ENCODE measurements around the gene FBXW4.

DNA sequence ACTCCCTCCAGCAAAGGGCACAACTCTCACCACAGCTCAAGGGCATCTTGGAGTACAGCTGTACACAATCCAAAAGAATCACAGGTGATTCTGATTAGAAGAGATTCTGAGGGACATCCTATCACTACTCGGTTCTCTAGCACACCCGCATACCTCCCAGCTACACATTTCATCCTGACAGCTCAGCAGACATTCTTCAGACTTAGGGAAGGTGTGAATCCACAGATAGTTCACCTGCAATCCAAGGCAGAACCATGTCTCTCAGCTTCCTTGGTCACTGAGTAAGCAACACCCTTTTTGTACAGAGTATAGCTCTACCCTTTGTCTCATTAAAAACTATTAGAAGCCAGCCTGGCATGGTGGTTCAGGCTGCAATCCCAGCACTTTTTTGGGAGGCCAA is 26.8 kb upstream of the FBXW4 start:
- TF ChIP-seq CTCF (IDR thresholded peaks at IDR 0.05) (no peak), POLR2A (IDR thresholded peaks at IDR 0.05) (no peak)
